Breast epithelium (tissue), 4 donors: ENCODE data around the gene SCARF1. TPM values are rescaled to one million over a fixed set of nuclear protein-coding genes. Genes with fewer than 3 reads are reported as not detected.

ENCODE experiments used
- DNase-seq, 2 donors: peaks; one replicate each; pipeline ENCODE4 v3.0.0-alpha.2; 2019; ENCODE audit warnings: low spot score in 2 of 2
- H3K27ac ChIP-seq, 2 donors: fragments of 200-600 bp; sonication (generic) in 1 of 2; one replicate each; pipeline ENCODE4 v1.5.1; 2016 to 2019; ENCODE audit warnings: mild to moderate bottlenecking in 1 of 2
- H3K27me3 ChIP-seq, 2 donors: fragments of 200-600 bp; sonication (generic) in 1 of 2; one replicate each; pipeline versions ENCODE4 v1.5.1 to v1.6.0; 2017 to 2019; ENCODE audit warnings: control low read depth in 1 of 2, mild to moderate bottlenecking in 1 of 2
- H3K36me3 ChIP-seq: fragments of 200-600 bp; one replicate; pipeline ENCODE4 v1.5.1; 2019
- H3K4me1 ChIP-seq, 2 donors: fragments of 200-600 bp; sonication (generic); one replicate each; pipeline ENCODE4 v1.5.1; 2016 to 2019; ENCODE audit warnings: control low read depth in 1 of 2
- H3K4me3 ChIP-seq, 3 donors: fragments of 200-600 bp; sonication (generic); 1 replicate in 2 of 3; 2 replicates in 1 of 3; pipeline ENCODE4 v1.5.1; 2016 to 2019; ENCODE audit warnings: mild to moderate bottlenecking in 3 of 3, moderate library complexity in 2 of 3
- H3K9me3 ChIP-seq, 2 donors: fragments of 200-600 bp; sonication (generic) in 1 of 2; one replicate each; pipeline ENCODE4 v1.5.1; 2016 to 2019; ENCODE audit warnings: control low read depth in 1 of 2
- CTCF ChIP-seq, 3 donors: fragments of 450-650 bp; IDR thresholded peaks; one replicate each; pipeline ENCODE4 v1.5.1; 2016 to 2017; ENCODE audit warnings: antibody characterized with exemption in 3 of 3, mild to moderate bottlenecking in 3 of 3, moderate library complexity in 3 of 3
- POLR2A ChIP-seq: fragments of 450-650 bp; IDR thresholded peaks from one replicate; pipeline ENCODE4 v1.6.1; 2016; ENCODE audit warnings: antibody characterized with exemption, mild to moderate bottlenecking, moderate library complexity
- POLR2AphosphoS5 ChIP-seq, 3 donors: sonication (generic); formaldehyde crosslinking; IDR thresholded peaks; one replicate each; pipeline ENCODE4 v1.6.1; 2017; ENCODE audit warnings: antibody characterized with exemption in 3 of 3
- intact Hi-C: fragments of 100-400 bp; cut with DNase I; formaldehyde crosslinking; loops from one replicate; pipeline ENCODE4 v1.15.1; 2023; ENCODE audit warnings: low total_unique reads
- total RNA-seq, 3 donors: library from RNA; depleted of rRNA; stranded (reverse); fragments of >200 nt; gene quantifications; one replicate each; pipeline ENCODE4 v1.1.0, GENCODE V29; 2016

Gene SCARF1
- total RNA-seq, 3 donors from 2014 or later = 4.2 to 11.5 (median 6.6) TPM

- no peak for TF ChIP-seq CTCF (IDR thresholded peaks at IDR 0.05)
- no peak for TF ChIP-seq POLR2A
- no peak for TF ChIP-seq POLR2AphosphoS5 (IDR thresholded peaks at IDR 0.05)
- intact Hi-C loops = no loop called here
- H3K4me3 ChIP-seq = no peak overlapping the region
- no peaks in the 10 kb centered on the region for H3K9me3 ChIP-seq
- no peaks in the 10 kb centered on the region for H3K36me3 ChIP-seq
- no peak for DNase-seq
- peaks cover 0 to 12% of the 10 kb centered on the region in 2 donors for H3K4me1 ChIP-seq
- no peak overlapping the region for H3K27ac ChIP-seq
- no peaks in the 10 kb centered on the region for H3K27me3 ChIP-seq
Observed at GRCh38 chr17:1630662-1631061, 14.9 kb downstream of the SCARF1 start.

- peak; percentile 41 to 71 (median 43) for TF ChIP-seq CTCF (IDR thresholded peaks at IDR 0.05)
- no peak for TF ChIP-seq POLR2A
- no peak for TF ChIP-seq POLR2AphosphoS5 (IDR thresholded peaks at IDR 0.05)
- Histone ChIP-seq H3K36me3 (no peaks in the 10 kb centered on the region), H3K4me1 (peaks cover 0 to 12% of the 10 kb centered on the region in 2 donors), H3K4me3 (peak overlapping the region; percentile 63 to 84 (median 79)), H3K27me3 (no peaks in the 10 kb centered on the region), H3K9me3 (no peaks in the 10 kb centered on the region), H3K27ac (peak overlapping the region; percentile 90 to 99)
- DNase-seq = peak in 1 of 2 donors; percentile 57
- intact Hi-C loops = loop anchor here (5.0 kb wide), 1 partner anchor 57 kb away; no protein-coding TSS in a partner anchor
Observed at GRCh38 chr17:1629504-1630310, 15.8 kb downstream of the SCARF1 start.

- Histone ChIP-seq H3K36me3 (no peaks in the 10 kb centered on the region), H3K4me3 (peak overlapping the region; percentile 63 to 84 (median 79)), H3K9me3 (no peaks in the 10 kb centered on the region), H3K27ac (peak overlapping the region; percentile 90 to 99), H3K27me3 (no peaks in the 10 kb centered on the region), H3K4me1 (peaks cover 0 to 12% of the 10 kb centered on the region in 2 donors)
- TF ChIP-seq POLR2A (peak; percentile 8), POLR2AphosphoS5 (IDR thresholded peaks at IDR 0.05) (no peak)
- intact Hi-C loops = loop anchor here (5.0 kb wide), 1 partner anchor 57 kb away; no protein-coding TSS in a partner anchor
- peak; percentile 95 to 96 for DNase-seq
Observed at GRCh38 chr17:1628856-1629503, 16.6 kb downstream of the SCARF1 start.

- intact Hi-C loops = loop anchor here (5.0 kb wide), 1 partner anchor 56 kb away; no protein-coding TSS in a partner anchor
- peak within 1 kb of the TSS; percentile 63 to 84 (median 79) for H3K4me3 ChIP-seq
Observed at GRCh38 chr17:1627982-1628855, 17.3 kb downstream of the SCARF1 start, which contains the start of gene SLC43A2. Gene SLC43A2 (minus strand): TSS chr17:1628834. CDS start chr17:1627874, 960 bp downstream.

More at GRCh38 chr17:1627982-1628855, 17.3 kb downstream of the SCARF1 start, which contains the start of gene SLC43A2:
- Histone ChIP-seq H3K9me3 (no peaks in the 10 kb centered on the region), H3K27me3 (no peaks in the 10 kb centered on the region), H3K36me3 (no peaks in the 10 kb centered on the region), H3K27ac (peak within 1 kb of the TSS; percentile 90 to 99), H3K4me1 (peaks cover 0 to 12% of the 10 kb centered on the region in 2 donors)
- peak; percentile 18 for TF ChIP-seq POLR2A
- peak in 2 of 3 donors; percentile 14 to 37 for TF ChIP-seq POLR2AphosphoS5 (IDR thresholded peaks at IDR 0.05)
- no peak for TF ChIP-seq CTCF (IDR thresholded peaks at IDR 0.05)
- DNase-seq = peak; percentile 73 to 80
